NCI-H2196 treated with DMSO at 0.1 percent for 48 hours (cell line): ENCODE results near the gene TMIE.
A peak's percentile ranks its signal among the peaks of the same experiment; 100 is the strongest.

Experiments used
- DNase-seq: peaks from one replicate; lab custom pipeline; 2025; ENCODE audit not compliant: unreplicated experiment; lab: John Stamatoyannopoulos, UW

Gene TMIE

GRCh38 chr3:46701181-46701939, at the start of gene TMIE:
TMIE (plus strand) TSS chr3:46701392; CDS start chr3:46701488, 96 bp downstream.
- no peak for DNase-seq

GRCh38 chr3:46655271-46655670, 45.9 kb upstream of the TMIE start:
- DNase-seq, result no peak

GRCh38 chr3:46656778-46657556, 44.2 kb upstream of the TMIE start:
- no peak for DNase-seq

GRCh38 chr3:46659285-46659684, 41.9 kb upstream of the TMIE start:
- DNase-seq, result no peak

- DNase-seq, result no peak
Measured at GRCh38 chr3:46660003-46660402, 41.2 kb upstream of the TMIE start.

GRCh38 chr3:46660543-46661523, 40.4 kb upstream of the TMIE start:
- no peak for DNase-seq

GRCh38 chr3:46661776-46662766, 39.1 kb upstream of the TMIE start:
- no peak for DNase-seq

GRCh38 chr3:46662771-46663551, 38.2 kb upstream of the TMIE start:
- DNase-seq, result no peak

- DNase-seq, result peak; percentile 49
Measured at GRCh38 chr3:46663591-46664135, 37.5 kb upstream of the TMIE start.

- no peak for DNase-seq
Measured at GRCh38 chr3:46664188-46664970, 36.8 kb upstream of the TMIE start.

GRCh38 chr3:46664971-46665762, 36.0 kb upstream of the TMIE start:
- DNase-seq, result no peak

- peak; percentile 30 for DNase-seq
Measured at GRCh38 chr3:46665763-46666452, 35.3 kb upstream of the TMIE start.

- no peak for DNase-seq
Measured at GRCh38 chr3:46666453-46666845, 34.7 kb upstream of the TMIE start.

- DNase-seq, result no peak
Measured at GRCh38 chr3:46667061-46667621, 34.1 kb upstream of the TMIE start.

- no peak for DNase-seq
Measured at GRCh38 chr3:46667657-46668056, 33.5 kb upstream of the TMIE start.

- DNase-seq, result no peak
Measured at GRCh38 chr3:46668116-46668515, 33.1 kb upstream of the TMIE start.
